NCI-H187 treated with DMSO at 0.1 percent for 48 hours (cell line): ENCODE results near the gene C19orf85.
"Not testable (repeated sequence)": the region's sequence is repeated elsewhere in the genome, so short reads cannot be mapped to it uniquely, and the experiment has no call there.

Experiments
- DNase-seq: peaks from one replicate; lab custom pipeline; 2025; lab: John Stamatoyannopoulos, UW

Gene C19orf85

GRCh38 chr19:55440411-55441105, 24.0 kb downstream of the C19orf85 start:
- DNase-seq = no peak

- DNase-seq = no peak
Measured at GRCh38 chr19:55439052-55439451, 25.5 kb downstream of the C19orf85 start.

- no peak for DNase-seq
Measured at GRCh38 chr19:55437410-55437809, 27.1 kb downstream of the C19orf85 start.

- DNase-seq = no peak
Measured at GRCh38 chr19:55436847-55437246, 27.7 kb downstream of the C19orf85 start.

- DNase-seq = no peak
Measured at GRCh38 chr19:55435020-55435419, 29.5 kb downstream of the C19orf85 start.

GRCh38 chr19:55434356-55434919, 30.1 kb downstream of the C19orf85 start:
- DNase-seq = no peak

- no peak for DNase-seq
Measured at GRCh38 chr19:55433292-55433691, 31.3 kb downstream of the C19orf85 start.

- DNase-seq = no peak
Measured at GRCh38 chr19:55432241-55432959, 32.2 kb downstream of the C19orf85 start.

- no peak for DNase-seq
Measured at GRCh38 chr19:55431183-55431582, 33.4 kb downstream of the C19orf85 start.

- DNase-seq = no peak
Measured at GRCh38 chr19:55426042-55426441, 38.5 kb downstream of the C19orf85 start.

- no peak for DNase-seq
Measured at GRCh38 chr19:55424518-55424917, 40.0 kb downstream of the C19orf85 start.

- no peak for DNase-seq
Measured at GRCh38 chr19:55423225-55424005, 41.1 kb downstream of the C19orf85 start.

- not testable (repeated sequence) for DNase-seq
Measured at GRCh38 chr19:55421281-55421680, 43.3 kb downstream of the C19orf85 start.

- no peak for DNase-seq
Measured at GRCh38 chr19:55419624-55420236, 44.8 kb downstream of the C19orf85 start.

- DNase-seq = no peak
Measured at GRCh38 chr19:55419103-55419502, 45.4 kb downstream of the C19orf85 start.

GRCh38 chr19:55418185-55418584, 46.4 kb downstream of the C19orf85 start:
- no peak for DNase-seq
